GM23248 (cell line): ENCODE data around the gene ZC3H12C.

Source experiments
- EZH2 ChIP-seq: fragments of 200-600 bp; sonication (generic); IDR thresholded peaks from 2 replicates; pipeline ENCODE4 v1.6.1; 2018; ENCODE audit warnings: antibody characterized with exemption, mild to moderate bottlenecking; ENCODE audit not compliant: insufficient read depth, poor library complexity, severe bottlenecking
- EZH2phosphoT487 ChIP-seq: fragments of 200-600 bp; sonication (generic); IDR thresholded peaks from 2 replicates; pipeline ENCODE4 v1.6.1; 2018; ENCODE audit warnings: antibody characterized with exemption, moderate library complexity, mild to moderate bottlenecking, low read depth; ENCODE audit not compliant: insufficient read depth

GRCh38 chr11:110198031-110198729, 105.0 kb downstream of the ZC3H12C start:
- TF ChIP-seq EZH2phosphoT487 (0 out of 2 replicates have a peak, but pooled peaks have one; percentile 50), EZH2 (no peak)
